Suprapubic skin (tissue), 4 donors: Measurements from ENCODE around the gene TBX3. TPM values are rescaled to one million over a fixed set of nuclear protein-coding genes. Genes with fewer than 3 reads are reported as not detected.
A peak's percentile ranks its signal among the peaks of the same experiment; 100 is the strongest.

Experiments
- DNase-seq, 2 donors: peaks; one replicate each; pipeline ENCODE4 v3.0.0-alpha.2; 2019; ENCODE audit warnings: low spot score in 2 of 2
- H3K27ac ChIP-seq: fragments of 200-600 bp; sonication (generic); one replicate; pipeline ENCODE4 v1.5.1; 2019
- H3K27me3 ChIP-seq: fragments of 200-600 bp; sonication (generic); one replicate; pipeline ENCODE4 v1.5.1; 2019
- H3K36me3 ChIP-seq: fragments of 200-600 bp; sonication (generic); one replicate; pipeline ENCODE4 v1.5.1; 2019
- H3K4me1 ChIP-seq: fragments of 200-600 bp; sonication (generic); one replicate; pipeline ENCODE4 v1.5.1; 2019
- H3K4me3 ChIP-seq: fragments of 200-600 bp; sonication (generic); one replicate; pipeline ENCODE4 v1.5.1; 2019; ENCODE audit warnings: mild to moderate bottlenecking
- H3K9me3 ChIP-seq: fragments of 200-600 bp; sonication (generic); one replicate; pipeline ENCODE4 v1.5.1; 2019
- EP300 ChIP-seq: sonication (generic); formaldehyde crosslinking; IDR thresholded peaks from one replicate; pipeline ENCODE4 v1.6.1; 2017; ENCODE audit warnings: antibody characterized with exemption
- POLR2A ChIP-seq, 2 donors: fragments of 450-650 bp; IDR thresholded peaks; one replicate each; pipeline ENCODE4 v1.6.1; 2017; ENCODE audit warnings: antibody characterized with exemption in 2 of 2, mild to moderate bottlenecking in 2 of 2, moderate library complexity in 2 of 2
- POLR2AphosphoS5 ChIP-seq, 3 donors: sonication (generic); formaldehyde crosslinking; IDR thresholded peaks; one replicate each; pipeline ENCODE4 v1.6.1; 2017; ENCODE audit warnings: antibody characterized with exemption in 3 of 3
- WGBS: methylation state at CpG from one replicate; pipeline ENCODE4 v1.1.5; 2018; 5-methylcytosine and 5-hydroxymethylcytosine counted together
- total RNA-seq, 4 donors: library from RNA; depleted of rRNA; stranded (reverse); fragments of >200 nt; gene quantifications; one replicate each; pipeline ENCODE4 v1.1.0, GENCODE V29; 2016
- TF ChIP-seq, protein P1 (sequence below), 2 donors: fragments of 200-600 bp in 1 of 2; fragments of 450-650 bp in 1 of 2; sonication (generic) in 1 of 2; IDR thresholded peaks; one replicate each; pipeline ENCODE4 v1.5.1; 2016 to 2019; ENCODE audit warnings: antibody characterized with exemption in 2 of 2, mild to moderate bottlenecking in 1 of 2, moderate library complexity in 1 of 2

Gene TBX3
- total RNA-seq, 4 donors from 2014 or later: 23.4 to 35.6 (median 28.7) TPM

DNA sequence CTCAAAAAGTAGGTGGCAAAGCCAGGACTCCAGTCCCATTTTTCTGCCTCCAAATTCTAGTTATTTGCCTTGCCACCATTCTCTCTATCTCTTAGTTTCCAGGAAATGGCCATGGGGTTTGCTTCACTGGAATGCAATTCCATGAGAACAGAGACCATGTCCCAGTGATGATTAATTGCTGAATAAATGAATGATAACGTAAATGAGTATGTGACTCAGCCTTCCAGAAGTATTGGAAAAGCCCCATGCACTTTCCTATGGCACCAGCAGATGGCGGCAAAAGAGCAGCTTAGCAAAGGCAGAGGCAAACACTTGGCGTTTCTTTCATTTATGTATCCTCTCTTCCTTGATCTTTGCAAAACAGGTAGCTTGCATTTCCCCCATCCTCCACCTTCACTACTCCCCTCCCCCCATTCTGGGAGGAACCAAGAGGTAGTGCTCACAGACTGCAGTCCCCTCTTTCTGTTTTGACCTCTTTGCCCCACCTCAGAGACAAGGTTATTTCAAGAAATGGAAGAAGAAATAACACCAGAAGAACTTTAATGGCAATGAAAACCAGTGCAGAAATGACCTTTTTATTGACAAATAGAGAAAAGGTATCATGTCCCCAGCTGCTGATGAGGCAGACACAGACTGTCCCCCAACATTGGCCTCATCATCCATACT is 21.3 kb downstream of the TBX3 start:
- DNase-seq: peak in 1 of 2 donors; percentile 85
- peaks cover 44% of the 10 kb centered on the region for H3K27me3 ChIP-seq
- WGBS: 0% methylated on average over 3 of the region's 3 CpGs

GRCh38 chr12:114661245-114661644 is 22.7 kb downstream of the TBX3 start:
- DNase-seq: no peak
- peaks cover 31% of the 10 kb centered on the region for H3K27me3 ChIP-seq
- peaks cover 5% of the 10 kb centered on the region for H3K4me1 ChIP-seq
- H3K9me3 ChIP-seq: no peaks in the 10 kb centered on the region
- H3K4me3 ChIP-seq: no peak overlapping the region
- WGBS: 50% methylated on average over 1 of the region's 1 CpG
- H3K27ac ChIP-seq: no peak overlapping the region
- no peaks in the 10 kb centered on the region for H3K36me3 ChIP-seq
- TF ChIP-seq POLR2A (IDR thresholded peaks at IDR 0.05) (no peak), EP300 (no peak), POLR2AphosphoS5 (IDR thresholded peaks at IDR 0.05) (no peak)
- TF ChIP-seq, protein P1, sequence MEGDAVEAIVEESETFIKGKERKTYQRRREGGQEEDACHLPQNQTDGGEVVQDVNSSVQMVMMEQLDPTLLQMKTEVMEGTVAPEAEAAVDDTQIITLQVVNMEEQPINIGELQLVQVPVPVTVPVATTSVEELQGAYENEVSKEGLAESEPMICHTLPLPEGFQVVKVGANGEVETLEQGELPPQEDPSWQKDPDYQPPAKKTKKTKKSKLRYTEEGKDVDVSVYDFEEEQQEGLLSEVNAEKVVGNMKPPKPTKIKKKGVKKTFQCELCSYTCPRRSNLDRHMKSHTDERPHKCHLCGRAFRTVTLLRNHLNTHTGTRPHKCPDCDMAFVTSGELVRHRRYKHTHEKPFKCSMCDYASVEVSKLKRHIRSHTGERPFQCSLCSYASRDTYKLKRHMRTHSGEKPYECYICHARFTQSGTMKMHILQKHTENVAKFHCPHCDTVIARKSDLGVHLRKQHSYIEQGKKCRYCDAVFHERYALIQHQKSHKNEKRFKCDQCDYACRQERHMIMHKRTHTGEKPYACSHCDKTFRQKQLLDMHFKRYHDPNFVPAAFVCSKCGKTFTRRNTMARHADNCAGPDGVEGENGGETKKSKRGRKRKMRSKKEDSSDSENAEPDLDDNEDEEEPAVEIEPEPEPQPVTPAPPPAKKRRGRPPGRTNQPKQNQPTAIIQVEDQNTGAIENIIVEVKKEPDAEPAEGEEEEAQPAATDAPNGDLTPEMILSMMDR (IDR thresholded peaks at IDR 0.05): no peak

More for the DNA sequence above, 21.3 kb downstream of the TBX3 start:
- H3K27ac ChIP-seq: no peak overlapping the region
- H3K9me3 ChIP-seq: no peaks in the 10 kb centered on the region
- H3K4me1 ChIP-seq: peaks cover 10% of the 10 kb centered on the region
- no peak overlapping the region for H3K4me3 ChIP-seq
- TF ChIP-seq, protein P1 (IDR thresholded peaks at IDR 0.05): peak; percentile 90
- TF ChIP-seq POLR2AphosphoS5 (IDR thresholded peaks at IDR 0.05): no peak
- no peaks in the 10 kb centered on the region for H3K36me3 ChIP-seq

- Histone ChIP-seq H3K36me3 (no peaks in the 10 kb centered on the region), H3K27ac (no peak overlapping the region), H3K4me3 (no peak overlapping the region), H3K4me1 (no peaks in the 10 kb centered on the region), H3K27me3 (peaks cover 10% of the 10 kb centered on the region), H3K9me3 (no peaks in the 10 kb centered on the region)
- TF ChIP-seq, protein P1 (IDR thresholded peaks at IDR 0.05): no peak
- no peak for TF ChIP-seq EP300
- no peak for TF ChIP-seq POLR2A (IDR thresholded peaks at IDR 0.05)
- no peak for TF ChIP-seq POLR2AphosphoS5 (IDR thresholded peaks at IDR 0.05)
- DNase-seq: no peak
These were observed 24.9 kb downstream of the TBX3 start for GRCh38 chr12:114659084-114659483.

GRCh38 chr12:114658002-114658441 is 26.0 kb downstream of the TBX3 start:
- Histone ChIP-seq H3K4me1 (no peaks in the 10 kb centered on the region), H3K4me3 (no peak overlapping the region), H3K36me3 (no peaks in the 10 kb centered on the region), H3K27me3 (peaks cover under 1% of the 10 kb centered on the region), H3K27ac (no peak overlapping the region), H3K9me3 (no peaks in the 10 kb centered on the region)
- DNase-seq: no peak
- 75% methylated on average over 1 of the region's 1 CpG for whole genome bisulfite sequencing
- TF ChIP-seq EP300: no peak
- TF ChIP-seq, protein P1 (IDR thresholded peaks at IDR 0.05): no peak
- TF ChIP-seq POLR2AphosphoS5 (IDR thresholded peaks at IDR 0.05): no peak
- TF ChIP-seq POLR2A (IDR thresholded peaks at IDR 0.05): no peak

DNA sequence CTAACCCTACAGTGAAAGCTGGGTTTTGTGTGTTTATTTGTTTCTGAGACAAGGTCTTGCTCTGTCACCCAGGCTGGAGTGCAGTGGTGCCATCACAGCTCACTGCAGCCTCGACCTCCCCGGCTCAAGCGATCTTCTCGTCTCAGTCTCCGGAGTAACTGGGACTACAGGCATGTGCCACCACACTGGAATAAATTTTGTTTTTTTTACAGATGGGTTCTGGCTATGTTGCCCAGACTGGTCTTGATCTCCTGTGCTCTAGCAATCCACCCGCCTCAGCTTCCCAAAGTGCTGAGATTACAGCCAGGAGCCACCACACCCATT is 26.4 kb downstream of the TBX3 start:
- Histone ChIP-seq H3K36me3 (no peaks in the 10 kb centered on the region), H3K27me3 (no peaks in the 10 kb centered on the region), H3K4me3 (no peak overlapping the region), H3K9me3 (no peaks in the 10 kb centered on the region), H3K27ac (no peak overlapping the region), H3K4me1 (no peaks in the 10 kb centered on the region)
- WGBS: 90% methylated on average over 6 of the region's 6 CpGs
- DNase-seq: no peak
- no peak for TF ChIP-seq POLR2AphosphoS5 (IDR thresholded peaks at IDR 0.05)
- TF ChIP-seq, protein P1 (IDR thresholded peaks at IDR 0.05): no peak
- no peak for TF ChIP-seq EP300
- TF ChIP-seq POLR2A (IDR thresholded peaks at IDR 0.05): no peak
